Mammary microvascular endothelial cell (primary cell): ENCODE measurements around the gene DIMT1. TPM values are rescaled to one million over a fixed set of nuclear protein-coding genes. Genes with fewer than 3 reads are reported as not detected.

Experiments
- total RNA-seq: library from RNA; depleted of rRNA; stranded (reverse); fragments of >200 nt; gene quantifications from 2 replicates; pipeline ENCODE4 v1.2.3, GENCODE V29; 2015

Gene DIMT1
- total RNA-seq: 47.3 and 58.3 TPM in 2 replicates

GRCh38 chr5:62403411-62404250 lies at the start of gene DIMT1:
DIMT1 (minus strand) TSS chr5:62403905; CDS start chr5:62403772, 133 bp downstream.

GRCh38 chr5:62412549-62413329 lies 9.0 kb upstream of the DIMT1 start, which contains the start of gene IPO11:
IPO11 (plus strand) TSS chr5:62412763; CDS start chr5:62437280, 24,517 bp downstream.

Other genes with a start within 250 kb of the DIMT1 start
- gene KIF2A, start 97.7 kb downstream of the DIMT1 start, total RNA-seq: 36.4 and 38.4 TPM in 2 replicates
- gene IPO11, start 8.9 kb upstream of the DIMT1 start, total RNA-seq: 63.1 and 63.8 TPM in 2 replicates
- 18.3 and 19.9 TPM in 2 replicates for gene LRRC70, start 174.9 kb upstream of the DIMT1 start, total RNA-seq